Measurements from ENCODE around the gene HOXB2.

Gene HOXB2

DNA sequence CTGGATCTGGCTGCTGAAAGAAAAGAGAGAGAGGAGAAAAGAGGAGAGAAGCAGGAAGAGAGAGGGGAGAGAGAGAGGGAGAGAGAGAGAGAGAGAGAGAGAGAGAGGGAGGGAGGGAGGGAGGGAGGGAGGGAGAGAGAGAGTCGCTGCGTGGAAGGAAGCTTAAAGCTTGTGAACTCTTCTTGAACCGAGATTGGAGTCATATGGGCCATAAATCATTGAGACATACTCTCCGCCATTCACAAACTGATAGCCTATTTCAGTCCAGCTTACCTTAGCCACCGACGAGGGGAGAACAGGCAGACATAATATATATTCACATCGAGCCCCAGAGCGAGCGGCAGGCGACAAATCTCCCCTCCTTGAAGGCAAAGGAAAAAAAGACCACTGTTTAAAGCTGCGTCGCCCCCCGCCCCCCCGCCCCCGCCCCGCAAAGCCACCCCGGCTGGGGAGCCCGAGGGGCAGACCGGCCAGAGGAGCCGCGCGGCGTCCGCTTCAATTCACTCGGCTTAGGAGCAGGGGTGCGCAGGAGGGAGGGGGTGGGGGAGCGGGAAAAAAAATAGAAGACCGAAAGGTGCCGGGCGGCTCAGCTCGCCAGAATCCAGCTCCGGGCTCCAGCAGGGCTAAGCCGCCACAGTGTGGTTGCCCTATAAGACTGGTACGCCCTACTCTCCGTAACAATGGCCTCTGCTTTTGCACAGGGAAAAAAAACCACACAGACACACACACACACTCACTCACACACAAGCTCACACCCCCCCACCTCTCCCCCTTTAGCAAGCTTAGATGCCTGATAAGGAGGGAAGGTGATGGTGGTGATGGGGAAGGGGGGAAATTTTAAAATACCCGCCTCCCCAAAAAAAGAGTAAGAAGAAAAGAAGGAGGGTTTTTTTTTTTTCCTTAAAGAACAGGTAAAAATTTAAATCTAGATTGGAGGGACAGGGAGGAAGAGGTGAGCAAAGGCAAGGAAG is 10.6 kb upstream of the HOXB2 start:
- no peak for DNase-seq (ENCODE audit: low read depth)
- TF ChIP-seq, protein P1, sequence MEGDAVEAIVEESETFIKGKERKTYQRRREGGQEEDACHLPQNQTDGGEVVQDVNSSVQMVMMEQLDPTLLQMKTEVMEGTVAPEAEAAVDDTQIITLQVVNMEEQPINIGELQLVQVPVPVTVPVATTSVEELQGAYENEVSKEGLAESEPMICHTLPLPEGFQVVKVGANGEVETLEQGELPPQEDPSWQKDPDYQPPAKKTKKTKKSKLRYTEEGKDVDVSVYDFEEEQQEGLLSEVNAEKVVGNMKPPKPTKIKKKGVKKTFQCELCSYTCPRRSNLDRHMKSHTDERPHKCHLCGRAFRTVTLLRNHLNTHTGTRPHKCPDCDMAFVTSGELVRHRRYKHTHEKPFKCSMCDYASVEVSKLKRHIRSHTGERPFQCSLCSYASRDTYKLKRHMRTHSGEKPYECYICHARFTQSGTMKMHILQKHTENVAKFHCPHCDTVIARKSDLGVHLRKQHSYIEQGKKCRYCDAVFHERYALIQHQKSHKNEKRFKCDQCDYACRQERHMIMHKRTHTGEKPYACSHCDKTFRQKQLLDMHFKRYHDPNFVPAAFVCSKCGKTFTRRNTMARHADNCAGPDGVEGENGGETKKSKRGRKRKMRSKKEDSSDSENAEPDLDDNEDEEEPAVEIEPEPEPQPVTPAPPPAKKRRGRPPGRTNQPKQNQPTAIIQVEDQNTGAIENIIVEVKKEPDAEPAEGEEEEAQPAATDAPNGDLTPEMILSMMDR (IDR thresholded peaks at IDR 0.05; ENCODE audit: low read depth, low read length, missing control alignments) = no peak
- no peak overlapping the region for H3K4me3 ChIP-seq (ENCODE audit: low read depth, low read length)

DNA sequence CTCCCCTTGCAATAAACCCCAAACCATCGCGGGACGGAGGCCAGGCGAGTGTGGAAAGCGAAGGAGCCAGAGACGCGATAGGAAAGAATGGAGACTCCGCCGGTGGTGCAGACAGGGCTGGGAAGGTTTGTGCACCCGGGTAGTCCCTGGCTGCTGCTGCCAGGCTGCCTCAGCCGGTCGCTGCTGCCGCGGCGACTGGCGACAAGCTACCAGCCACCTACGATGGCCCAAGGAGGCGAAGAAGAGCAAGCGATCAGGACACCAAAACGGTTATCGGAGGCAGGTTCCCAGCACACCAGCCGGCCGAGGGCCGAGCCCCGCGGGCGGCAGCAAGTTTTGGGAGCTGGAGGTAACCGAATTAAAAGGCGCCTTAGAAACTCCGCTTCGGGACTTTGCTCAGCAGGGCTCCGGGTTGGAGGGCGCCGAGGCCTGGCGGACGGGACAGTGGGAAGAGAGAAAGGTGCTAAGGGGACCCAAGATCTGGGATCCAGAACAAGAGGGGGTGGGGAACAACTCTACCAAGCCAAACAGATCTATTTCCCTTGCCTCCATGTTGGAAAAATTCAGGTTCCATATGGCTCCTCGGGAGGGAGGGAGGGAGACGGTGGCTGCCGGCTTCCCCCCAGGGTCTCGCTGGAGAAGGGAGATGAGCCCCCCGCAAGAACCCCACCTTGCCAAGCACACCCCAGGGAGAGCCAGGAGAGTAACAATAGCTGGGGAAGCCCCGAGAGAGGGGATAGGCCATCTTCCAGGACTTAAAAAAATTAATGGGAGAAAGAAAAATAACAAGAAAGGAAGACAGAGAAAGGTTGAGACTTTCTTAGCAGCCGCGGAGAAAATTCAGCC is 9.7 kb upstream of the HOXB2 start:
- TF ChIP-seq, protein P1 (IDR thresholded peaks at IDR 0.05; ENCODE audit: low read depth, low read length, missing control alignments) = no peak
- no peak for DNase-seq (ENCODE audit: low read depth)
- no peak overlapping the region for H3K4me3 ChIP-seq (ENCODE audit: low read depth, low read length)

GRCh38 chr17:48553826-48554225 is 8.9 kb upstream of the HOXB2 start:
- TF ChIP-seq, protein P1 (IDR thresholded peaks at IDR 0.05; ENCODE audit: low read depth, low read length, missing control alignments) = no peak
- DNase-seq (ENCODE audit: low read depth) = no peak
- no peak overlapping the region for H3K4me3 ChIP-seq (ENCODE audit: low read depth, low read length)

- no peak for DNase-seq (ENCODE audit: low read depth)
- TF ChIP-seq, protein P1 (IDR thresholded peaks at IDR 0.05; ENCODE audit: low read depth, low read length, missing control alignments) = no peak
- no peak overlapping the region for H3K4me3 ChIP-seq (ENCODE audit: low read depth, low read length)
Observed at GRCh38 chr17:48553190-48553547, 8.3 kb upstream of the HOXB2 start.

DNA sequence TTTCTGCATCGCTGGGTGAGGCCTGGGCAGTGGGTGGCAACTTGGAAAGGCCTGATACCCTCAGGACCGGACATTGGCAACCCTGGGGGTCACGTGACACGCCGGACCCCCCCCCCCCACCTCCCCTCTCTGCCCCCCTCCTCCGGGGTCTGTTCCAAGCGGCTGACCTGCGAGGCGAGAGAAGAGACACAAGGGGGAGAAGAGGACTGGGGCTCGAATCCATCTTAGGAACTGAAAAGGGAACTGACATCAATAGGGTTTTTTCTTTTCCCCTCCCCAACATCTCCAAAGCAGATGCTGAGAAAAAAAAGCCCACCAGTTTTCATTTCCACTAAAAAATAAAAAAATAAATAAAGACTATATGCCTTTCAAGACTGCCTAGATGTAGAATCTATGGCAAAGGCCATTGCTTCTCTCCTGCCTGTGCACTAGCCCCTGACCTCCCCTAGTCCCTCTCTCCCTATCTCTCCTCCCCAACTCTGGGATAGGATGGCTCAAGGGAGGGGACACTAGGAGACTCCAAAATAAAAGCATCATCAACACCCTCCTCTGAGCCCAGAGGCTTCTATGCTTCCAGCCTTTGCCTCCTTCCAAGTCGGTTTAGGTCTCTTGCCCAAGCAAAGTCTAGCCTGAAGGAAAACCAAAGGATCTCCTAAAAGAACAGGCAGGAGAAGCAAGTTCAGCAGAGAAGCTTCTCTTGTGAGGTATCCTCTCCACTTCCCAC is 7.7 kb upstream of the HOXB2 start:
- H3K4me3 ChIP-seq (ENCODE audit: low read depth, low read length) = no peak overlapping the region
- DNase-seq (ENCODE audit: low read depth) = no peak
- TF ChIP-seq, protein P1 (IDR thresholded peaks at IDR 0.05; ENCODE audit: low read depth, low read length, missing control alignments) = no peak

- no peak overlapping the region for H3K4me3 ChIP-seq (ENCODE audit: low read depth, low read length)
- TF ChIP-seq, protein P1 (IDR thresholded peaks at IDR 0.05; ENCODE audit: low read depth, low read length, missing control alignments) = no peak
- DNase-seq (ENCODE audit: low read depth) = no peak
Observed at GRCh38 chr17:48551596-48552465, 6.9 kb upstream of the HOXB2 start.

Measured in GM12864 (cell line).